Activated T-helper 1 cell treated with Interleukin-2 at 50 U/mL for 16 hours (primary cell): Measurements from ENCODE around the gene KLHL24.
"Not testable (repeated sequence)": the region's sequence is repeated elsewhere in the genome, so short reads cannot be mapped to it uniquely, and the experiment has no call there.

Source experiments
- DNase-seq: peaks from one replicate; pipeline ENCODE4 v3.0.0-alpha.2; 2020; ENCODE audit warnings: low read depth

Gene KLHL24

GRCh38 chr3:183635107-183635430 lies 354 bp upstream of the KLHL24 start:
- no peak for DNase-seq

DNA sequence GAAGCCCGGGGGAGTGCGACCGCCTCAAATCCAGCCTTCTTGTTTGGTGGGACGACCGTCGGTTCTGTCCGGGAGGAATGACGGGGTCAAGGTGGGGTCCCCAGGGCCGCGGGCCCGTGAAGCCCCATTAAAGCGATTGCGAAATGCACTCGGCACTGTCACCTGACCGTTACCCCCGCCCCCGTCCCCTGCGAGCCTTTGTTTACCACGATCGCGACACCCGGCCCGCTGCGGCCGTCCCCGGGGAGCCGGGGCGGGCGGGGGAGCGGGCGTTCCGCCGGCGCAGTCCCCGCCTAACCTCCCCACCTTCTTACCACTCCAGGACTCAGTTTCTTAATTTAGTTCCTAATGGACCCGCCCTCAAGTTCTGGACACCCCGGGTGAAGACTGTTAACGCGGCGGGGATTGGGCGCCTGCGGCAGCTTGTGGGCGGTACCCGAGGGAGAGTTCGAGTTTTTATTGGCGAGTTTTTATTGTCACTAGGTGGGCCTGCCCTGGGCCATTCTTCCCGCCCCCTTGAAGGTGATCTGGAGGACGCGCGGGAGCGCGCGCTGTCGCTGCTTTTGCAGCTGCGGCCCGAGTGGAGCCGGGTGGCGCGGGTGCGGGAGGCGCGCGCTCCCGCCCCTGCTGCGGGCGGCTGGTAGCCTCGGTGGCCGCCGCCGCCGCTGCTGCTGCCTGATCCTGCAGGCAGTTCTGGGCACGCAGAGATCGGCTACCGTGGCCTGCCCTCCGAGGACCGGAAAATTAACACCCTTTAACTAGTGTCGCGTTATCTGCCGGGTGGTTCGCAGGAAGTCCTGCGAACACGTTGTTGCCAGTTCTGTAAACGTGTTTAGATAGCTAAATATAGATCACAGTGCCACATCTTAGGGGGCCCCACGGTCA lies 1.0 kb downstream of the KLHL24 start:
- peak; percentile 85 for DNase-seq

DNA sequence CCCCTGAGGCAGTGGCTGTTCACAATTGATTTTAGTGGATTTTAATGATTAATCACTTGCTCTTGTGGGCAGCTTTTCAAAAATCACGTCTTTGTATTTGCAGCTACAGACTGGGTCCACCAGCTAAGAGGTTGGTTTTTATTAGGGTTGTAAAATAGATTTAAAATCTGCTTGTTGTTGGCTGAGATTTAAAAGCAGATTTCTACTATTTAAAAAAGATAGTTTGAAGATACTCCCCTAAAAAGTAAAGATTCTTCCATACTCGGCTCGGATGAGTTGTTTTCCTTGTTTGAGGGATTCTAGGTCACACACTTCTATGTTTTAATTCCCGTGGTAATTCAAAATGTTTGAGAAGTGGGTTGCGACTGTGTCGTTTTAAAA lies 1.7 kb downstream of the KLHL24 start:
- no peak for DNase-seq

DNA sequence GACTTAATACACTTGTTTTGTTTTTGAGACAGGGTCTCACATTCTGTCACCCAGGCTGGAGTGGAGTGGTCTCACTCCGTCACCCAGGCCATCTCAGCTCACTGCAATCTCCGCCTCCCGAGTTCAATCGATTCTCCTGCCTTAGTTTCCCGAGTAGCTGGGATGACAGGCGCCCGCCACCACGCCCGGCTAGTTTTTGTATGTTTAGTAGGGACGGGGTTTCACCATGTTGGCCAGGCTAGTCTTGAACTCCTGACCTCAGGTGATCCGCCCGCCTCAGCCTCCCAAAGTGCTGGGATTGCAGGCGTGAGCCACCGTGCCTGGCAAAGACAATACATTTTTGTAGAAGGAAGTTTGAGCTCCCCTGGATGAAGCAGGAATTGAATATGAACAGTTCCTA lies 2.2 kb downstream of the KLHL24 start:
- DNase-seq, result not testable (repeated sequence)

DNA sequence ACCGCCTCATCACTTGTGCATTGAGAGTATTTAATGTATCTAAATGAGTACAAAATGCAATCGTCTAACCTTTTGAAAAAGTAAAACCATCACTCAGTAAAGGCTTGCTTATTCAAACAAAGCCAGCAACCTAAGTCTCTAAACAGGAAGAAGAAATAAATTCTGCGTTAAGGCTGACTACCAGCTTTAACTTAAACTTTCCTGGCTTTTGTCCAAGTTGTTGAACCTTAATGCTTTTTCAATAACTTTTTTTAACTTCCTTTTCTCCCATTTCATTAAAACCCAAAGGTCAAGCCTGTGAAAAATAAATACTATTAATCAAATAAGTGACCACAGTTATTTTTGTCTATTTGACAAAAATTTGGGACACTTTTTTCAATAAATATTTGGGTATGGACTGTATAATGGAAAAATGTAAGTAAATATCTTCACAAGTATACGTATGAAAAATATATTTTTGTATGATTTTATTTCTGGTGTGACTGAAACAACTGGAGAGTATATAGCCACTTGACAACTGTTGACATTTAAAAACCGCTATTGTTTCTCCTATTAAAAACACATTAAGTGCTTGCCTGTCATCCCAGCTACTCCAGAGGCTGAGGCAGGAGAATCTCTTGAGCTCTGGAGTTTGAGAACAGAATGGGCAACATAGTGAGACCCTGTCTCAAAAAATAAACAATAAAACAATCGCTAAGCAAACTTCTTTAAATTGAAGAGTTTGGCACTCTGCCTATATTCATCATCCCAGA lies 2.9 kb downstream of the KLHL24 start:
- DNase-seq, result no peak

DNA sequence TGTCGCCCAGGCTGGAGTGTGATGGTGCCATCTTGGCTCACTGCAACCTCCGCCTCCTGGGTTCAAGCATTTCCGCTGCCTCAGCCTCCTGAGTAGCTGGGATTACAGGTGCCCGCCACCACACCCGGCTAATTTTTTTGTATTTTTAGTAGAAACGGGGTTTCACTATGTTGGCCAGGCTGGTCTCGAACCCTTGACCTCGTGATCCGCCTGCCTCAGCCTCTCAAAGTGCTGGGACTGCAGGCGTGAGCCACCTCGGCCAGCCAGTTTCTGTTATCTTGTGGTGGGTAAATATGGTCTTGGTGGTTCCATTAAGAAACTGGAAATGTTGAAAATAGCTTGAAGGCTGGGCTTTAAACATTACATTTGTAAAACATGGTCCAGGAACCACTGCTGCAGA lies 5.2 kb downstream of the KLHL24 start:
- not testable (repeated sequence) for DNase-seq

DNA sequence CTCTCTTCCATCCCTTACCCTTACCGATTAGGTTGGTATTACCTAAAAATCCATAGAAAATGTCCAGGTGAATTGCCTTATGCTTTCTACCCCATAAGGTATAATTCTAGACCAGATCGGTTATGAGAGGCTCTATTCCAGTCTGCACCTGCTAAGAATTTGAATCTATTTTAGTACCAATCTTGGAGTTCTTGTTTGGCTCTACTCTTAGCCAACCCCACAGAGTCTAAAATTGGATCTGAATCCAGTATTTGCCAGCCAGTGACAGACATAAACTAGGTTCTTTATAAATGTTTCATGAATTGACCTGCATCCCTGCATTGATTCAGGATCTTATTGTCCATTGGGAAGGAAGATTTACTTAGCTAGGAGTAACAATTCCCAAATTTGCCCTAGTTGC lies 6.5 kb downstream of the KLHL24 start:
- DNase-seq, result no peak

DNA sequence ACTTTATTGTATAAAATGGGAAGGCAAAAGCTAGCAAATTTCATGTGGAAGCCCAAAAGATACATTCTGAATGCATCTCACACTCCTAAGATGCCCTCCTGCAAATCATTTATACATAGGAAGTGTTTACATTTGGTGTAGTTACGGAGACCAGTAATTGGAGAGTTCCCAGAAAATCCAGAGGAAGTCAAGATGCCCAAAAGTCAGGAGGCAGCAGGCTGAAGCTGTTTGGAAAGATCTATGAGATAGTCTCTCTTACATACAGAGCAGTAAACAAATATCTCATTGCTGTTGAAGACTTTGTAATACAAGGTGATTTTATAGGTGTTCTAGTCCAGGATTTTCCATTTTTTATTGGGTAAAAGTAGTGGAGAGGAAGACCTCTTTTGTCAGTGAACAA lies 8.8 kb downstream of the KLHL24 start:
- DNase-seq, result no peak

DNA sequence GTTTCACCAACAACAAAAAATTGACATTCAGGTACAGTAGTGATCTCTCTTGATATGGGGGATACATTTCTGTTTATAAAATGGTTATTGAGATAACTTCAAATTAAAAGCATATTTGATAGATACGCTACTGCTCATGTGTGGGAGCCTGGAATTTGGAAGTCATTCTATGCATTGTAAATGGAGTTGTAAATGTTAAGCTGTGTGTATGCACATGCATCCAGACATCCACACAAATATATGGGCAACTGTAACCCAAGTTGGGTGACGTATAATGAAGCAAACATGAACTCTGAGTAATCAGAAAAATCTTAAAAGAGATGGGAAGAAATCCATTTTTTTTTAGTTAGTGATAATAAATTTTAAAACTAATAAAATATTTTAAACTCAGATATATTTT lies 9.8 kb downstream of the KLHL24 start:
- no peak for DNase-seq

GRCh38 chr3:183650554-183650953 lies 15.1 kb downstream of the KLHL24 start:
- no peak for DNase-seq

DNA sequence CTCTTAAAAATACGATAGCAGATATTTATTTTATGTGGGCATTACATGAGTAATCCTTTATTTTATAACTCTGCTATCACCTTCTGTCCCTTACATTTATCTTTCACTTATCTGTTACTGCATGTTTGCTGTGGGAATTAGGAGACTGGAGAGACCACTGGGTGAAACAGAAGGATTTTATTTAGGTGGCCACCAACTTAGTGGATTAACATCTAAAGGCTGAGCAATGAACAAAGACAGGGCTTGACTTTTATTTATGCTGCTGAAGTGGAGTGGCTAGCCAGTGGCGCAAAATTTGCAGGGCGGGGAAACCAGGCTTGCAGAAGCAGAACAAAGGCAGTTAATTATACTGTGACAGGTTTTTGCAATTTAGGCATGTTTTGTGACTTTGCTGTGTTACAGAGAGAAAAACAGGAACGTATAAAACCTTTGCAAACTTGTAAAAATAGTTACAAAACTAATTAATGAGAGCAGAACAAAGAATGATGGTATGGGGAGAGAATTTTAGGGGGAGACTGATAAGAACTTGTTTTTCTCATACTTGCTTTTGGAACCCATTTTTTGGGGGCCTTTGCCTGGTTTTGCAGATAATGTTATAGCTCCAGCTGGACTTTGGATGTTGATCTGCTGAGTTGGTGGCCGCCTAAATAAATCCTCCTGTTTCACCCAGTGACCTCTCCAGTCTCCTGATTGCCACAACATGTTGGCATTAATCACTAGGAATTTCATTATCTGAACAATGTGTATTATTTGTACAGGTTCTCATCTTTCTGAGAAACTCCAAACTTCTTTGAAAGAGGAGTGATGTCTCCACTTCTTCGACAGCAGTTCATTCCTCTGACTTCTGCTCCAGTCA lies 18.0 kb downstream of the KLHL24 start:
- DNase-seq, result no peak

GRCh38 chr3:183654727-183655126 lies 19.3 kb downstream of the KLHL24 start:
- DNase-seq, result no peak

- DNase-seq, result no peak
Observed at GRCh38 chr3:183662099-183662498, 26.7 kb downstream of the KLHL24 start.

DNA sequence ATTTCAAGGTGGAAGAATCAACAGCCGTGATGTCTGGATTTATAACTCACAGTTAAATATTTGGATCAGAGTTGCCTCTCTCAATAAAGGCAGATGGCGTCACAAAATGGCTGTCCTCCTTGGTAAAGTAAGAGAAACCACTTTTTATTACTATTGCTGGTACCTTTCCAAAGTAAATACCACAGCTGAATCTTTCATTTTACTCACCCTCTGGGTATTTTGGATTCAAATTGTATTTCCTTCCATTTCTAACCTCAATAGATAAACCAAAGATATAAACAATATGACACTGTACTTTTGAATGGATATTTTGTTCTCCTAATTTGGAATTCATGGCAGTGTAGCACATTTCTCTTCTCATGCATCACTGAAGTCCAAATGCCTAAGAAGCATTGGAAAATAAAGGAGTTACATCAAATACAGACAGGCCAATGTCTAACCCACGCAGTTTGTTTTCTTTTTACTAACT lies 29.5 kb downstream of the KLHL24 start:
- no peak for DNase-seq

- no peak for DNase-seq
Observed at GRCh38 chr3:183680061-183680460, 44.6 kb downstream of the KLHL24 start.

GRCh38 chr3:183687705-183688104 lies 52.3 kb downstream of the KLHL24 start:
- no peak for DNase-seq

DNA sequence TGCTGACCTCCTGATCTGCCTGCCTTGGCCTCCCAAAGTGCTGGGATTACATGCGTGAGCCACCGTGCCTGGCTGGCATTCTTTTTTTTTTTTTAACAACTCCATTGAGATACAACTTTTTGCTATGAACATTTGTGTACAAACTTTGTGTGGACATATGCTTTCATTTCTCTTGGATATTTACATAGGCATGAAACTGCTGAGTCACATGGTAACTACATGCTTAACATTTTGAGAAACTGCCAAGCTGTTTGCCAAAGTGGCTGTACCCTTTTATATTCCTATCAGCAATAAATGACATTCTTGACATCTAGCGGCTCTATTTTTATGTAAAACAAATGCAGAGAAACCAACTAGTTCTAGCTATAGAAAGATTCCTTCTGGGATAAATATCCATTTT lies 53.5 kb downstream of the KLHL24 start:
- no peak for DNase-seq

DNA sequence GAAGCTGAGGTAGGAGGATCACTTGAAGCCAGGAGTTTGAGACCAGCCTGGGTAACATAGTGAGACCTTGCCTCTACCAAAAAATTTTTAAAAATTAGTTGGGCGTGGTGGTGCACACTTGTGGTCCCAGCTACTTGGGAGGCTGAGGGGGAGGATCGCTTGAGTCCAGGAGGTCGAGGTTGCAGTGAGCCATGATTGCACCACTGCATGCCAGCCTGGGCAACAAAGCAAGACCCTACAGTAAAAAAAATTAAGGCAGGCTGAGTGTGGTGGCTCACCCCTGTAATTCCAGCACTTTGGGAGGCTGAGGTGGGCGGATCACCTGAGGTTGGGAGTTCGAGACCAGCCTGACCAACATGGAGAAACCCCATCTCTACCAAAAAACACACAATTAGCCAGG lies 54.2 kb downstream of the KLHL24 start:
- DNase-seq, result not testable (repeated sequence)

DNA sequence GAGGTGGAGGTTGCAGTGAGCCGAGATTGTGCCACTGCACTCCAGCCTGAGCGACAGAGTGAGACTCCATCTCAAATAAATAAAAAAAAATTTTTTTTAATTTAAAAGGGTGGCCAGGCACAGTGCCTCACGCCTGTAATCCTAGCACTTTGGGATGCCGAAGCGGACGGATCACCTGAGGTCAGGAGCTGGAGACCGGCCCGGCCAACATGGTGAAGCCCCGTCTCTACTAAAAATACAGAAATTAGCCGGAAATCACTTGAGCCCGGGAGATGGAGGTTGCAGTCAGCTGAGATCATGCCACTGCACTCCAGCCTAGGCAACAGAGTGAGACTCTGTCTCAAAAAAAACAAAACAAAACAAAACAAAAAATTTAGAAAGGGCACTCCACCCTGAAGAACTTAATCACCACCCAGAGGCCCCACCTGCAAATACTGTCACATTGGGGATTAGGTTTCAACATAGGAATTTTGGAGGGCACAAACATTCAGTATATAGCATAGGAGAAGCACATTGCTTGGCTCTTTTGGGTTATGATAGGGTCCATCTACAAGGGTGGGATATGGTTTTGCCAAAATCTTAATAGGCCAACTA lies 55.1 kb downstream of the KLHL24 start:
- DNase-seq, result no peak

DNA sequence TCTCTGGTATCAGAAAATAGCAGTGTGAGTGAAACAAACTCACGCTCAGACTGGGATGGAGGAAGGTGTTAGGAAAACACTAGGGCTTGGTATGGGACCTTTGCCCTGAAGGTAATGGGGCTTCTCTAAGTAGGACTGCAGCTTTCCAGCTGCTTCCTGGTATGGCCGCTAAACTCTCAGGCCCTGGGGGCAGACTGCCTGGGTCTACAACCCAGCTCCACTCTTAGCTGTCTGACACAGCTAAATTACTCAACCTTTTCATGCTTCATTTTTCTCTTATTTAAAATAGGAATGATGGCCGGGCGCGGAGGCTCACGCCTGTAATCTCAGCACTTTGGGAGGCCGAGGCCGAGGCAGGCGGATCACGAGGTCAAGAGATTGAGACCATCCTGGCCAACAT lies 57.0 kb downstream of the KLHL24 start:
- DNase-seq, result no peak

DNA sequence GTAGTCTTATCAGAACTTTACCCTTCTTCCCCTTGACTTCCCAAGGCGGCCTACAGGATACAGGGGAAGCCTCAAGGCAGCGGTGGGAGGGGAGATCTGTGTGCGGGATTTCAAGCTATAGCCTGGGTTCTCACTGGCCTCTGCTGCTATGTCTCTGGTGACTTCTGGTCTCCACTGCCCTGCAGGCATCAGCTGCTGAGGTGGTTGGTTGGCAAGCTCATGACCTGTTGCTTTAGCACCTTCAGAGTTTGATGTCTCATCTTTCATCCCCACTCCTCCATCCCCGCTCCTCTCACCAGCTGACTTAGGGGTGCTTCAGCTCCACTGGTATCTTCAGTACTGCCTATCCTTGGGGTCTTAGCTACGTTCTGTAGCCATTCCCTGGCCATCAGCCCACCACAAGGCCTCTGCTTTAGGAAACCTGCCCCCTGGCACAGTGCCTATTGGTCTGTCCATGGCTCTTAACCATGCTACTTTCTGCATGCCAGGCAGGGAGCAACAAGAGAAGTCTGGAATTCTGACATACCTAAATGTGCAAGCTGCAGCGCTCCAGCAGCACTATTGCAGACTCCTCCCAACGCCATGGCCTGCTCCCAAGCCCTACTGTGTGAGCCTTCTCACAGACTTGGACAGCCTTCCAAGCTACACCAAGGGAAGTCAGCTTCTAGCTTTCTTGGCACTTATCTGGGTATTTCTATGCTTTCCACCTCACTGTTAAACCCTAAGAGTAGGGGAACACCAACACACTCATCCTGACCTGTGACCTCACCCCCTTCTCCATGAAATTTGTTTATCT lies 60.3 kb downstream of the KLHL24 start:
- no peak for DNase-seq
